ENCODE results near the gene LRP2BP. TPM values are rescaled to one million over a fixed set of nuclear protein-coding genes. Genes with fewer than 3 reads are reported as not detected.

The LRP2BP gene
- polyA plus RNA-seq, 2 of the 4 experiments (the other 2 are of a cell fraction) = 0.23 to 0.37 TPM

- ChIA-PET POLR2A (no interaction called here), CTCF (interaction anchor here (0.7 kb wide), 1 partner anchor 20 kb away, joined by 4 read pairs; no protein-coding TSS in a partner anchor)
- FAIRE-seq (no peak), DNase-seq (ENCODE audit: low read depth in 1 of 2, low spot score in 1 of 2) (no peak), ATAC-seq (no peak)
- Histone ChIP-seq H3K4me3 (no peak overlapping the region), H3K9me3 (no peaks in the 10 kb centered on the region), H3K4me1 (peaks cover 26% of the 10 kb centered on the region), H3K27ac (no peak overlapping the region), H3K4me2 (no peak overlapping the region)
- no peak for TF ChIP-seq ELK1 (IDR thresholded peaks at IDR 0.05; ENCODE audit: low read depth, low read length)
- TF ChIP-seq ESRRA (IDR thresholded peaks at IDR 0.05; ENCODE audit: borderline replicate concordance, low read length) = no peak
- TF ChIP-seq EHF (CRISPR knock-in tag; IDR thresholded peaks at IDR 0.05) = no peak
- TF ChIP-seq EP300 (IDR thresholded peaks at IDR 0.05) = no peak
- no peak for TF ChIP-seq ZNF302 (CRISPR knock-in tag; IDR thresholded peaks at IDR 0.05)
- no peak for TF ChIP-seq EHMT2 (IDR thresholded peaks at IDR 0.05; ENCODE audit: low read depth)
- TF ChIP-seq FOSB (CRISPR knock-in tag; IDR thresholded peaks at IDR 0.05) = no peak
- TF ChIP-seq KDM5A (IDR thresholded peaks at IDR 0.05) = no peak
- no peak for TF ChIP-seq PHF8 (IDR thresholded peaks at IDR 0.05; ENCODE audit: borderline replicate concordance, low read depth)
- no peak for TF ChIP-seq SREBF2 (IDR thresholded peaks at IDR 0.05)
- no peak for TF ChIP-seq HDAC2 (IDR thresholded peaks at IDR 0.05)
- no peak for TF ChIP-seq RCOR1 (IDR thresholded peaks at IDR 0.05; ENCODE audit: low read depth, low read length)
- TF ChIP-seq CHD4 (IDR thresholded peaks at IDR 0.05; ENCODE audit: borderline replicate concordance) = no peak
- no peak for TF ChIP-seq RAD21 (conservative IDR thresholded peaks at IDR 0.05 in 1 of 2, IDR thresholded peaks at IDR 0.05 in 1 of 2)
- no peak for TF ChIP-seq NPAS2 (CRISPR knock-in tag; IDR thresholded peaks at IDR 0.05; ENCODE audit: borderline replicate concordance)
- TF ChIP-seq POLR2AphosphoS2 (conservative IDR thresholded peaks at IDR 0.05; ENCODE audit: low read length) = no peak
- no peak for TF ChIP-seq JUNB (IDR thresholded peaks at IDR 0.05)
- no peak for TF ChIP-seq FOXS1 (CRISPR knock-in tag; IDR thresholded peaks at IDR 0.05)
- WGBS (ENCODE audit: missing lambda C conversion rate) = 92% methylated on average over 3 of the region's 3 CpGs
These were observed 33.9 kb downstream of the LRP2BP start for GRCh38 chr4:185361872-185362271.

- Histone ChIP-seq H3K9me3 (no peaks in the 10 kb centered on the region), H3K4me2 (peak overlapping the region; percentile 63; the same call in 2 of the 3 replicates), H3K4me3 (no peak overlapping the region), H3K27ac (peak overlapping the region; percentile 73 to 82), H3K4me1 (peaks cover 26% of the 10 kb centered on the region)
- ChIA-PET POLR2A (no interaction called here), CTCF (no interaction called here)
- ATAC-seq (no peak), DNase-seq (ENCODE audit: low read depth in 1 of 2, low spot score in 1 of 2) (no peak), FAIRE-seq (no peak)
- TF ChIP-seq SMC3 (IDR thresholded peaks at IDR 0.05) (no peak), HMGXB4 (CRISPR knock-in tag; IDR thresholded peaks at IDR 0.05; ENCODE audit: borderline replicate concordance) (no peak), MAZ (IDR thresholded peaks at IDR 0.05; ENCODE audit: borderline replicate concordance, low read depth, low read length) (no peak), RNF2 (IDR thresholded peaks at IDR 0.05; ENCODE audit: borderline replicate concordance, low read depth) (no peak), EHF (CRISPR knock-in tag; IDR thresholded peaks at IDR 0.05) (no peak), EP300 (IDR thresholded peaks at IDR 0.05) (no peak), POLR2A (IDR thresholded peaks at IDR 0.05; ENCODE audit: low read length) (no peak), CHD4 (IDR thresholded peaks at IDR 0.05; ENCODE audit: borderline replicate concordance) (no peak), HOXB13 (CRISPR knock-in tag; IDR thresholded peaks at IDR 0.05; ENCODE audit: low read depth) (no peak), CBX8 (IDR thresholded peaks at IDR 0.05) (no peak)
- WGBS (ENCODE audit: missing lambda C conversion rate) = 91% methylated on average over 8 of the region's 8 CpGs
These were observed 35.8 kb downstream of the LRP2BP start for GRCh38 chr4:185359767-185360446.
